K562 (cell line): ENCODE results near the gene RAB4B. TPM values are rescaled to one million over a fixed set of nuclear protein-coding genes. Genes with fewer than 3 reads are reported as not detected.

Source experiments
- ETS2 ChIP-seq: IDR thresholded peaks from 2 replicates; pipeline ENCODE4 v1.6.1; 2016; ENCODE audit warnings: borderline replicate concordance, missing genetic modification characterization, mild to moderate bottlenecking, moderate library complexity, missing compliant biosample characterization; ENCODE audit not compliant: poor library complexity, severe bottlenecking
- GATAD2A ChIP-seq: fragments of 450-650 bp; IDR thresholded peaks from 2 replicates; pipeline ENCODE4 v1.6.1; 2017
- MECOM ChIP-seq: fragments of 250-450 bp; sonication (Bioruptor Pico); IDR thresholded peaks from 2 replicates; pipeline ENCODE4 v1.8.0; 2022; ENCODE audit warnings: inconsistent platforms
- MNT ChIP-seq, 2 experiments: fragments of 450-650 bp; conservative IDR thresholded peaks; 2 replicates each; pipeline ENCODE4 v1.6.1; 2017; ENCODE audit warnings: mild to moderate bottlenecking in 2 of 2, moderate library complexity in 2 of 2
- MTA2 ChIP-seq: fragments of 450-650 bp; IDR thresholded peaks from 2 replicates; pipeline ENCODE4 v1.6.1; 2016; ENCODE audit warnings: low read depth
- NCOA4 ChIP-seq: fragments of 450-650 bp; IDR thresholded peaks from 2 replicates; pipeline ENCODE4 v1.6.1; 2018; ENCODE audit warnings: mild to moderate bottlenecking; ENCODE audit not compliant: partially characterized antibody
- NFATC3 ChIP-seq: fragments of 450-650 bp; IDR thresholded peaks from 2 replicates; pipeline ENCODE4 v1.6.1; 2017; ENCODE audit warnings: mild to moderate bottlenecking
- PPARD ChIP-seq: fragments of 250-450 bp; sonication (Bioruptor Pico); IDR thresholded peaks from 2 replicates; pipeline ENCODE4 v1.8.0; 2022; ENCODE audit warnings: inconsistent platforms, mild to moderate bottlenecking, moderate library complexity
- PTBP1 ChIP-seq: fragments of 200-400 bp; formaldehyde crosslinking; IDR thresholded peaks from 2 replicates; pipeline ENCODE4 v1.6.1; 2017; ENCODE audit warnings: low read depth, low read length
- PTTG1 ChIP-seq: fragments of 450-650 bp; IDR thresholded peaks from 2 replicates; pipeline ENCODE4 v1.6.1; 2016; ENCODE audit warnings: low read depth, mild to moderate bottlenecking, missing genetic modification characterization, missing compliant biosample characterization
- SMARCE1 ChIP-seq: fragments of 450-650 bp; IDR thresholded peaks from 2 replicates; pipeline ENCODE4 v1.7.1; 2016; ENCODE audit warnings: mild to moderate bottlenecking
- SNIP1 ChIP-seq: fragments of 450-650 bp; IDR thresholded peaks from 2 replicates; pipeline ENCODE4 v1.7.1; 2017; ENCODE audit warnings: low read depth, mild to moderate bottlenecking
- SRSF3 ChIP-seq: fragments of 200-400 bp; formaldehyde crosslinking; IDR thresholded peaks from 2 replicates; pipeline ENCODE4 v1.6.1; 2016; ENCODE audit warnings: mild to moderate bottlenecking, low read length, moderate library complexity; ENCODE audit not compliant: insufficient read depth
- STAT5A ChIP-seq: IDR thresholded peaks from 2 replicates; pipeline ENCODE4 v1.6.1; 2012; ENCODE audit warnings: low read length, inconsistent platforms, borderline replicate concordance
- TOE1 ChIP-seq, 2 experiments: fragments of 450-650 bp in 1 of 2; sonication (generic) in 1 of 2; formaldehyde crosslinking in 1 of 2; IDR thresholded peaks; 2 replicates each; pipeline versions ENCODE4 v1.7.1 to v1.8.0; 2016 to 2022; ENCODE audit warnings: borderline replicate concordance in 2 of 2, mild to moderate bottlenecking in 2 of 2, antibody characterized with exemption in 1 of 2, inconsistent platforms in 1 of 2, low read depth in 1 of 2, missing genetic modification reagents in 1 of 2, moderate library complexity in 1 of 2
- U2AF1 ChIP-seq: fragments of 200-400 bp; formaldehyde crosslinking; optimal IDR thresholded peaks from 2 replicates; pipeline ENCODE3; 2017; ENCODE audit warnings: mild to moderate bottlenecking, low read depth, low read length, moderate library complexity
- ZNF407 ChIP-seq: fragments of 450-650 bp; IDR thresholded peaks from 2 replicates; pipeline ENCODE4 v1.6.1; 2016; ENCODE audit warnings: low read depth
- ZNF76 ChIP-seq: fragments of 250-450 bp; sonication (Bioruptor Pico); IDR thresholded peaks from 2 replicates; pipeline ENCODE4 v1.4.0; 2020; ENCODE audit warnings: mild to moderate bottlenecking, moderate library complexity, borderline replicate concordance
- ZNF77 ChIP-seq: fragments of 250-450 bp; sonication (Bioruptor Pico); IDR thresholded peaks from 2 replicates; pipeline ENCODE4 v1.5.0; 2020
- polyA plus RNA-seq, 8 experiments: library from polyadenylated mRNA; depleted of rRNA in 4 of 8; stranded (reverse) in 5 of 8; unstranded in 3 of 8; fragments of >200 nt; fragmentation: Nextera tagmentation in 2 of 8; fragmentation: Illumina TruSeq in 1 of 8; extraction: Ambion mirVana in 2 of 8; extraction: Trizol in 1 of 8; gene quantifications; 2 replicates each; pipeline versions ENCODE4 v1.2.1 to v1.2.3, GENCODE V29; 2011 to 2014; ENCODE audit warnings: inconsistent platforms in 1 of 8, missing spikeins in 1 of 8
- total RNA-seq, 7 experiments: library from RNA; depleted of rRNA in 6 of 7; stranded (reverse); fragments of >200 nt in 6 of 7; fragmentation: Illumina TruSeq in 2 of 7; extraction: Trizol in 2 of 7; gene quantifications; 2 replicates each; pipeline versions ENCODE4 v1.2.1 to v1.2.3, GENCODE V29; 2011 to 2021; ENCODE audit warnings: low replicate concordance in 1 of 7

Gene RAB4B
- total and polyA plus RNA-seq, 9 of the 15 experiments (the other 6 are each of a cell fraction or from before 2014, with no cell fraction given) = 0.28 to 20.4 (median 9.0) TPM

GRCh38 chr19:40777937-40778705 is at the start of gene RAB4B (continued):
- no peak for TF ChIP-seq NCOA4
- no peak for TF ChIP-seq ZNF76 (CRISPR knock-in tag)
- TF ChIP-seq PTTG1 (tag) = no peak
- no peak for TF ChIP-seq PTBP1
- no peak for TF ChIP-seq U2AF1
- TF ChIP-seq GATAD2A = no peak
- TF ChIP-seq SMARCE1 = no peak
- TF ChIP-seq ETS2 = no peak
- TF ChIP-seq PPARD = no peak
- TF ChIP-seq SRSF3 = no peak
- no peak for TF ChIP-seq SNIP1
- TF ChIP-seq ZNF77 (CRISPR knock-in tag) = no peak
- TF ChIP-seq MNT (conservative IDR thresholded peaks at IDR 0.05) = peak; percentile 67 to 88
- TF ChIP-seq STAT5A = no peak
- no peak for TF ChIP-seq NFATC3
- TF ChIP-seq MTA2 = no peak
- no peak; the same call in 1 of the 2 replicates for TF ChIP-seq TOE1 (IDR thresholded peaks at IDR 0.05; ENCODE audit: borderline replicate concordance)
- no peak for TF ChIP-seq TOE1 (CRISPR knock-in tag; IDR thresholded peaks at IDR 0.05; ENCODE audit: borderline replicate concordance, low read depth)
- no peak for TF ChIP-seq ZNF407
- TF ChIP-seq MECOM = no peak
